ENCODE results near the gene KCNK17.

The KCNK17 gene

GRCh38 chr6:39274471-39274870 lies 39.7 kb downstream of the KCNK17 start:
- H3K36me3 ChIP-seq (replicated peaks; ENCODE audit: low read depth, low read length), result no peaks in the 10 kb centered on the region
- TF ChIP-seq EZH2phosphoT487 (IDR thresholded peaks at IDR 0.05; ENCODE audit: low read depth) (no peak), CTCF (IDR thresholded peaks at IDR 0.05; ENCODE audit: low read depth, low read length) (no peak)
- H3K9ac ChIP-seq (ENCODE audit: low read length), result no peak overlapping the region
- H3K27ac ChIP-seq (ENCODE audit: low read length), result no peak overlapping the region
- no peak overlapping the region for H3K4me2 ChIP-seq (ENCODE audit: low read length)
- no peaks in the 10 kb centered on the region for H3K4me1 ChIP-seq (ENCODE audit: low read length)
- no peak overlapping the region for H3K4me3 ChIP-seq (ENCODE audit: low read length)
- H2AFZ ChIP-seq (ENCODE audit: low read depth, low read length), result no peak overlapping the region
- no peaks in the 10 kb centered on the region for H3K79me2 ChIP-seq (ENCODE audit: low read length)
- H4K20me1 ChIP-seq (ENCODE audit: insufficient read depth, low read length), result no peaks in the 10 kb centered on the region
- no peaks in the 10 kb centered on the region for H3K9me3 ChIP-seq (ENCODE audit: insufficient read depth, low read length)
- H3K27me3 ChIP-seq (ENCODE audit: low read depth, low read length), result no peaks in the 10 kb centered on the region

- Histone ChIP-seq H3K4me1 (ENCODE audit: low read length) (no peaks in the 10 kb centered on the region), H3K36me3 (replicated peaks; ENCODE audit: low read depth, low read length) (no peaks in the 10 kb centered on the region), H3K27me3 (ENCODE audit: low read depth, low read length) (no peaks in the 10 kb centered on the region), H3K9ac (ENCODE audit: low read length) (no peak overlapping the region), H3K79me2 (ENCODE audit: low read length) (no peaks in the 10 kb centered on the region), H3K4me2 (ENCODE audit: low read length) (no peak overlapping the region), H2AFZ (ENCODE audit: low read depth, low read length) (no peak overlapping the region), H3K9me3 (ENCODE audit: insufficient read depth, low read length) (no peaks in the 10 kb centered on the region), H3K4me3 (ENCODE audit: low read length) (no peak overlapping the region), H4K20me1 (ENCODE audit: insufficient read depth, low read length) (no peaks in the 10 kb centered on the region), H3K27ac (ENCODE audit: low read length) (no peak overlapping the region)
- no peak for TF ChIP-seq CTCF (IDR thresholded peaks at IDR 0.05; ENCODE audit: low read depth, low read length)
- no peak for TF ChIP-seq EZH2phosphoT487 (IDR thresholded peaks at IDR 0.05; ENCODE audit: low read depth)
These were observed 40.8 kb downstream of the KCNK17 start for GRCh38 chr6:39273406-39273821.

DNA sequence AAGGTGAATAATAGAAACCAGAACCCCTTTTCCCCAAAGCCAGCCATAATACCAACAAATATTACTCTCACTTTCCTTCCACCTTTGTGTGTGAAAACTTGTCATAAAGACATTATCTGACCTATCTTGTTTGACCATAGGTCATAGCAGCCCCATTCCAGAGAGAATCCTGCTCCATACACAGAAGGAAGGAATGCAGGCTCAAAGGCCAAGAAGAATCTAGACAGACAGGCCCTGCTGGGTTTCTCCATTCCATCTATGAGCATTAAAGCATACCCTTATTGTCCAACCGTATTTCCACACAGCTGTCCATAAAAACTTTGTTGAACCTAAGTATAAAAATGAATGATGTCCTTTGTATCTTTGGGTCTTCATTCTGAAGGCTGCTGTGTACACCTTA lies 44.3 kb downstream of the KCNK17 start:
- Histone ChIP-seq H3K9me3 (ENCODE audit: insufficient read depth, low read length) (no peaks in the 10 kb centered on the region), H4K20me1 (ENCODE audit: insufficient read depth, low read length) (no peaks in the 10 kb centered on the region), H3K27me3 (ENCODE audit: low read depth, low read length) (no peaks in the 10 kb centered on the region), H3K79me2 (ENCODE audit: low read length) (no peaks in the 10 kb centered on the region), H3K9ac (ENCODE audit: low read length) (no peak overlapping the region), H3K36me3 (replicated peaks; ENCODE audit: low read depth, low read length) (no peaks in the 10 kb centered on the region), H3K4me3 (ENCODE audit: low read length) (no peak overlapping the region), H3K4me2 (ENCODE audit: low read length) (no peak overlapping the region), H3K4me1 (ENCODE audit: low read length) (no peaks in the 10 kb centered on the region), H2AFZ (ENCODE audit: low read depth, low read length) (no peak overlapping the region), H3K27ac (ENCODE audit: low read length) (no peak overlapping the region)
- TF ChIP-seq EZH2phosphoT487 (IDR thresholded peaks at IDR 0.05; ENCODE audit: low read depth) (no peak), CTCF (IDR thresholded peaks at IDR 0.05; ENCODE audit: low read depth, low read length) (no peak)

DNA sequence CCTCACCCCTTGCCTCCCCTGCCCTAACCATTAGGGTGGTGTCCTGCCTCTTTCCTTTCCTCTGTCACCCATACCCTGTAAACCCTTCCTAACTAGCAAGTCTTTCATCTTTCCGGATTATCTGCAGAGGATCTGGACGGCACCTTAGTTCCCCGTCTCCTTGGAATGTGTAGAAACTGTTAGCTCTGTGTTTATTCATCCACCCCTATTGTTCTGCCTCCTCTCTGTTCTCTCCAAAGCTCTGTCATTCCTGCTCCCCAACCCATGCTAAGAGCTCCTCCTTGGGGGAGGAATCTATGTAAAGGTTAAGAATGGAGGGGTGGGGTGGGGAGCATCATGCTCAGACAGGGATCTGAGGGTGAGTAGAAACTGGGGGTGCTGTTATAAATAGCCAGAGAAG lies 45.5 kb downstream of the KCNK17 start:
- Histone ChIP-seq H4K20me1 (ENCODE audit: insufficient read depth, low read length) (no peaks in the 10 kb centered on the region), H3K9ac (ENCODE audit: low read length) (no peak overlapping the region), H3K9me3 (ENCODE audit: insufficient read depth, low read length) (no peaks in the 10 kb centered on the region), H3K27me3 (ENCODE audit: low read depth, low read length) (0 out of 2 replicates have a peak, but pooled peaks cover 1% of the 10 kb centered on the region), H3K27ac (ENCODE audit: low read length) (no peak overlapping the region), H3K36me3 (replicated peaks; ENCODE audit: low read depth, low read length) (no peaks in the 10 kb centered on the region), H3K4me1 (ENCODE audit: low read length) (no peaks in the 10 kb centered on the region), H2AFZ (ENCODE audit: low read depth, low read length) (no peak overlapping the region), H3K4me2 (ENCODE audit: low read length) (no peak overlapping the region), H3K79me2 (ENCODE audit: low read length) (no peaks in the 10 kb centered on the region), H3K4me3 (ENCODE audit: low read length) (no peak overlapping the region)
- TF ChIP-seq EZH2phosphoT487 (IDR thresholded peaks at IDR 0.05; ENCODE audit: low read depth) (no peak), CTCF (IDR thresholded peaks at IDR 0.05; ENCODE audit: low read depth, low read length) (no peak)

Measured in OCI-LY3 (cell line).